ENCODE data around the gene EPHB1.

EPHB1 gene

DNA sequence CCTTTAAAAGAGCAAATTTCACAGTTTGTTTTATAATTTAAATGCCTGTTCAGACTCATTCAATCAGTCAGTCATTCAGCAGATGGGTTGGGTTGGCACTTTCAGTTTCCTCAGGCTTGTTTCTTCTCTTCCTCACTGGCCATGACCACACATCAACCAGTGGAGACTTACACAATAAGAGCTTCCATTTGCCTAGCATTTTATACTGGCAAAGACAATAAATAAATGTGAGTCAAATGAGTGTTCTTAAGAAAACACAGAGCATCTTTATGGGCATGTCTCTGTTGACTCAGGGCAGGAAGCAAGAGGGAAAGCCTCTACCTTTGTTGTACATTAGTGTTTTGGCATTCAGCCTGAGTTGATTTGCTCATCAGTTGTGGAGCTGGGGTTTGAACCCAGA, 122.6 kb downstream of the EPHB1 start:
- Histone ChIP-seq H3K9me3 (ENCODE audit: severe bottlenecking) (no peaks in the 10 kb centered on the region), H3K4me3 (ENCODE audit: low read depth, low read length) (no peak overlapping the region), H3K27ac (no peak overlapping the region), H3K27me3 (ENCODE audit: insufficient read depth, low read depth, severe bottlenecking) (no peaks in the 10 kb centered on the region), H3K36me3 (no peaks in the 10 kb centered on the region)
- no peak for DNase-seq
- TF ChIP-seq, protein P1, sequence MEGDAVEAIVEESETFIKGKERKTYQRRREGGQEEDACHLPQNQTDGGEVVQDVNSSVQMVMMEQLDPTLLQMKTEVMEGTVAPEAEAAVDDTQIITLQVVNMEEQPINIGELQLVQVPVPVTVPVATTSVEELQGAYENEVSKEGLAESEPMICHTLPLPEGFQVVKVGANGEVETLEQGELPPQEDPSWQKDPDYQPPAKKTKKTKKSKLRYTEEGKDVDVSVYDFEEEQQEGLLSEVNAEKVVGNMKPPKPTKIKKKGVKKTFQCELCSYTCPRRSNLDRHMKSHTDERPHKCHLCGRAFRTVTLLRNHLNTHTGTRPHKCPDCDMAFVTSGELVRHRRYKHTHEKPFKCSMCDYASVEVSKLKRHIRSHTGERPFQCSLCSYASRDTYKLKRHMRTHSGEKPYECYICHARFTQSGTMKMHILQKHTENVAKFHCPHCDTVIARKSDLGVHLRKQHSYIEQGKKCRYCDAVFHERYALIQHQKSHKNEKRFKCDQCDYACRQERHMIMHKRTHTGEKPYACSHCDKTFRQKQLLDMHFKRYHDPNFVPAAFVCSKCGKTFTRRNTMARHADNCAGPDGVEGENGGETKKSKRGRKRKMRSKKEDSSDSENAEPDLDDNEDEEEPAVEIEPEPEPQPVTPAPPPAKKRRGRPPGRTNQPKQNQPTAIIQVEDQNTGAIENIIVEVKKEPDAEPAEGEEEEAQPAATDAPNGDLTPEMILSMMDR (IDR thresholded peaks at IDR 0.05; ENCODE audit: low read depth, low read length) = no peak

- Histone ChIP-seq H3K27ac (no peak overlapping the region), H3K36me3 (no peaks in the 10 kb centered on the region), H3K27me3 (ENCODE audit: insufficient read depth, low read depth, severe bottlenecking) (no peaks in the 10 kb centered on the region), H3K9me3 (ENCODE audit: severe bottlenecking) (no peaks in the 10 kb centered on the region), H3K4me3 (ENCODE audit: low read depth, low read length) (no peak overlapping the region)
- TF ChIP-seq, protein P1 (IDR thresholded peaks at IDR 0.05; ENCODE audit: low read depth, low read length) = no peak
- DNase-seq = no peak
These were observed 123.4 kb downstream of the EPHB1 start for GRCh38 chr3:134918441-134918840.

- no peaks in the 10 kb centered on the region for H3K27me3 ChIP-seq (ENCODE audit: insufficient read depth, low read depth, severe bottlenecking)
- no peaks in the 10 kb centered on the region for H3K9me3 ChIP-seq (ENCODE audit: severe bottlenecking)
- H3K27ac ChIP-seq = no peak overlapping the region
- H3K36me3 ChIP-seq = no peaks in the 10 kb centered on the region
- no peak for DNase-seq
- no peak overlapping the region for H3K4me3 ChIP-seq (ENCODE audit: low read depth, low read length)
- TF ChIP-seq, protein P1 (IDR thresholded peaks at IDR 0.05; ENCODE audit: low read depth, low read length) = no peak
These were observed 127.0 kb downstream of the EPHB1 start for GRCh38 chr3:134922101-134922500.

DNA sequence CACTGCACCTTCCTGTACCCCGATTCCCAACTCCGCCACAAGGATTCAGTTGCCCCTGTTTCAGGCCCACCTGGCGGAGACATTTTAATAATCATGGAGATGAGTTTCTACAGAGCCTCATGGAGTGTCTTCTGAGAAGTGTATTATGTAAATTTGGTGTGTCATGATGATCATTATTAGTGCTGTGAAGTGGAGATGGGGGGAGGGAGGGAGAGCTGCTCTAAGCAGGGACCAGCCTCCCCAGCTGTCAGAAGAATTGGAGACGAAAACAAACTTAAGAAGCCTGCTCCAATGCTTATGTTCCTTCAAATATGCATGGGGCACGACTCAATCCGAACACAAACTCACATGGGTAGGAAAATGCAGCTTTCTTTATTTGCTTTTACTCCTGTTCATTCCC, 127.8 kb downstream of the EPHB1 start:
- TF ChIP-seq, protein P1 (IDR thresholded peaks at IDR 0.05; ENCODE audit: low read depth, low read length) = no peak
- Histone ChIP-seq H3K4me3 (ENCODE audit: low read depth, low read length) (no peak overlapping the region), H3K27ac (no peak overlapping the region), H3K36me3 (no peaks in the 10 kb centered on the region), H3K27me3 (ENCODE audit: insufficient read depth, low read depth, severe bottlenecking) (no peaks in the 10 kb centered on the region), H3K9me3 (ENCODE audit: severe bottlenecking) (no peaks in the 10 kb centered on the region)
- DNase-seq = no peak

DNA sequence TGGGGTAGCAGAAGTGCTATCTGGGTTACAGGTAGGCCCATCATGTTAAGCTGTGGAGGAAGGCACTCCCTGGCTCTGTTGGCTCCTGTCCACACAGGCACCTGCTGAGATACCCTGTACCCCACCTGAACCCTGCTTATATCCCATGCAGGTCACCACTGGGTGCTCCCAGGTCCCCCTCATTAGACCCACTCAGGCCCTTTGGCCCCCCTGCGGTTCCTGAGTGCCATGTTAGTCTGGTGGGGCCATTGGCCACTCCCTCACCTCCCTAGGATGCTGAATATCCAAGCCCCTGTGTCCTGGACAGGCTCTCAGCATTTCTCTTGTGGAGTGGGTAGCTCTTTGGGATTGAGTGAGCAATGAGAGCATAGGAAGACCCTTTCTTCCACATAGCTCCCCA, 128.2 kb downstream of the EPHB1 start:
- Histone ChIP-seq H3K27ac (no peak overlapping the region), H3K27me3 (ENCODE audit: insufficient read depth, low read depth, severe bottlenecking) (no peaks in the 10 kb centered on the region), H3K9me3 (ENCODE audit: severe bottlenecking) (no peaks in the 10 kb centered on the region)

DNA sequence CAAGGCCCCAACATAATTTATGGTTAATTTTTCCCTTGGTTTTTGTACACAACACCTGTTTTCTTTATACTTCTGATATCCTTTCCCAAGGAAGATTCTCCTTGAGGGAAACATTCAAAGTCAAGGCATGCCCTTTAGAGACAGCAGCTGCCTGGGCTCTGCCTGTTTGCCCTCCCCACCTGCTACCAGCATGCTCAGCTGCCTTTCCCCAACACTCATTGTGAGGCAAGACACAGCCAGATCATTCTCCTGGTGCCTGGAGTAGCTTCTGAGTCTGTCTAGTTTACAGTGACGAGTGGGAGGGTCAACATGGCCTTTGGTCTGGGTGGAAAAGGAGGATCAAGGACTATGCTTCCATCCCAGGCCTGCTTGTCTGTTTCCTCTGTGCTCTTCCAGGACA, 132.5 kb downstream of the EPHB1 start:
- DNase-seq = no peak
- Histone ChIP-seq H3K4me3 (ENCODE audit: low read depth, low read length) (no peak overlapping the region), H3K27me3 (ENCODE audit: insufficient read depth, low read depth, severe bottlenecking) (no peaks in the 10 kb centered on the region), H3K36me3 (no peaks in the 10 kb centered on the region), H3K27ac (no peak overlapping the region), H3K9me3 (ENCODE audit: severe bottlenecking) (no peaks in the 10 kb centered on the region)
- TF ChIP-seq, protein P1 (IDR thresholded peaks at IDR 0.05; ENCODE audit: low read depth, low read length) = no peak

More for the DNA sequence above, 128.2 kb downstream of the EPHB1 start:
- H3K4me3 ChIP-seq (ENCODE audit: low read depth, low read length) = no peak overlapping the region
- H3K36me3 ChIP-seq = no peaks in the 10 kb centered on the region
- no peak for DNase-seq
- TF ChIP-seq, protein P1 (IDR thresholded peaks at IDR 0.05; ENCODE audit: low read depth, low read length) = no peak

Data from WERI-Rb-1 (cell line).